Uterus (tissue), 4 donors: ENCODE data around the gene MYBPC2. TPM values are rescaled to one million over a fixed set of nuclear protein-coding genes. Genes with fewer than 3 reads are reported as not detected.
"Not testable (repeated sequence)": the region's sequence is repeated elsewhere in the genome, so short reads cannot be mapped to it uniquely, and the experiment has no call there.

Experiments used
- DNase-seq, 2 donors: peaks; one replicate each; pipeline ENCODE4 v3.0.0-alpha.2; 2019 to 2020
- H3K27ac ChIP-seq, 2 donors: fragments of 200-600 bp; sonication (generic); 1 replicate in 1 of 2; 2 replicates in 1 of 2; pipeline ENCODE4 v1.5.1; 2016 to 2018
- H3K27me3 ChIP-seq, 2 donors: fragments of 200-600 bp; sonication (generic); one replicate each; pipeline ENCODE4 v1.5.1; 2018 to 2019; ENCODE audit warnings: control low read depth in 1 of 2
- H3K36me3 ChIP-seq, 2 donors: fragments of 200-600 bp; sonication (generic); one replicate each; pipeline ENCODE4 v1.5.1; 2019; ENCODE audit warnings: control low read depth in 1 of 2
- H3K4me1 ChIP-seq, 2 donors: fragments of 200-600 bp; sonication (generic); one replicate each; pipeline ENCODE4 v1.5.1; 2018 to 2019; ENCODE audit warnings: control low read depth in 1 of 2
- H3K4me3 ChIP-seq, 2 donors: fragments of 200-600 bp; sonication (generic); 1 replicate in 1 of 2; 2 replicates in 1 of 2; pipeline ENCODE4 v1.5.1; 2018 to 2019; ENCODE audit warnings: mild to moderate bottlenecking in 1 of 2
- H3K9me3 ChIP-seq, 2 donors: fragments of 200-600 bp; sonication (generic); one replicate each; pipeline ENCODE4 v1.5.1; 2019; ENCODE audit warnings: control low read depth in 1 of 2
- CTCF ChIP-seq, 4 experiments: fragments of 200-600 bp in 2 of 4; fragments of 450-650 bp in 2 of 4; sonication (generic) in 2 of 4; IDR thresholded peaks; one replicate each; pipeline ENCODE4 v1.5.1; 2016 to 2019; ENCODE audit warnings: antibody characterized with exemption in 4 of 4, mild to moderate bottlenecking in 2 of 4, moderate library complexity in 1 of 4
- POLR2A ChIP-seq, 2 donors: fragments of 450-650 bp; IDR thresholded peaks; one replicate each; pipeline ENCODE4 v1.6.1; 2016; ENCODE audit warnings: antibody characterized with exemption in 2 of 2, mild to moderate bottlenecking in 1 of 2, moderate library complexity in 1 of 2
- intact Hi-C: fragments of 100-400 bp; cut with DNase I; formaldehyde crosslinking; loops from one replicate; pipeline ENCODE4 v1.15.1; 2023; ENCODE audit warnings: low total_unique reads
- total RNA-seq, 4 donors: library from RNA; depleted of rRNA in 3 of 4; stranded (reverse); fragments of >200 nt in 3 of 4; gene quantifications; one replicate each; pipeline versions ENCODE4 v1.1.0 to v1.2.4, GENCODE V29; 2014 to 2023
- donor health status: DM: yes; HTN: yes; CAD: no.

The MYBPC2 gene
- total RNA-seq, 4 donors from 2014 or later, result 0.24 to 0.28 TPM; not detected in 2

- H3K36me3 ChIP-seq, result no peaks in the 10 kb centered on the region
- no peak overlapping the region for H3K4me3 ChIP-seq
- DNase-seq, result no peak
- intact Hi-C loops, result no loop called here
- H3K27ac ChIP-seq, result no peak overlapping the region
- no peaks in the 10 kb centered on the region for H3K27me3 ChIP-seq
- no peaks in the 10 kb centered on the region for H3K9me3 ChIP-seq
- no peaks in the 10 kb centered on the region for H3K4me1 ChIP-seq
- TF ChIP-seq POLR2A (IDR thresholded peaks at IDR 0.05) (no peak), CTCF (IDR thresholded peaks at IDR 0.05) (no peak)
Observed at GRCh38 chr19:50465000-50465399, 32.3 kb downstream of the MYBPC2 start.

- no peak overlapping the region for H3K4me3 ChIP-seq
- no peaks in the 10 kb centered on the region for H3K4me1 ChIP-seq
- H3K36me3 ChIP-seq, result no peaks in the 10 kb centered on the region
- TF ChIP-seq POLR2A (IDR thresholded peaks at IDR 0.05), result no peak
- TF ChIP-seq CTCF (IDR thresholded peaks at IDR 0.05), result no peak
- DNase-seq, result no peak
- no peak overlapping the region for H3K27ac ChIP-seq
- intact Hi-C loops, result no loop called here
- no peaks in the 10 kb centered on the region for H3K9me3 ChIP-seq
- no peaks in the 10 kb centered on the region for H3K27me3 ChIP-seq
Observed at GRCh38 chr19:50465986-50466705, 33.5 kb downstream of the MYBPC2 start.

- Histone ChIP-seq H3K4me1 (no peaks in the 10 kb centered on the region), H3K27me3 (no peaks in the 10 kb centered on the region)
- no peak for TF ChIP-seq POLR2A (IDR thresholded peaks at IDR 0.05)
- TF ChIP-seq CTCF (IDR thresholded peaks at IDR 0.05), result no peak
Observed at GRCh38 chr19:50466706-50467039, 34.0 kb downstream of the MYBPC2 start.

GRCh38 chr19:50467566-50467965 is 34.9 kb downstream of the MYBPC2 start:
- H3K27ac ChIP-seq, result no peak overlapping the region
- H3K4me1 ChIP-seq, result no peaks in the 10 kb centered on the region
- no peak for DNase-seq
- intact Hi-C loops, result no loop called here
- no peak overlapping the region for H3K4me3 ChIP-seq
- H3K36me3 ChIP-seq, result no peaks in the 10 kb centered on the region
- no peaks in the 10 kb centered on the region for H3K27me3 ChIP-seq
- no peak for TF ChIP-seq POLR2A (IDR thresholded peaks at IDR 0.05)
- TF ChIP-seq CTCF (IDR thresholded peaks at IDR 0.05), result no peak
- no peaks in the 10 kb centered on the region for H3K9me3 ChIP-seq

More at GRCh38 chr19:50466706-50467039, 34.0 kb downstream of the MYBPC2 start:
- no peak overlapping the region for H3K4me3 ChIP-seq
- no peak for DNase-seq
- H3K36me3 ChIP-seq, result no peaks in the 10 kb centered on the region
- intact Hi-C loops, result no loop called here
- H3K9me3 ChIP-seq, result no peaks in the 10 kb centered on the region
- no peak overlapping the region for H3K27ac ChIP-seq

GRCh38 chr19:50468818-50469217 is 36.1 kb downstream of the MYBPC2 start:
- H3K36me3 ChIP-seq, result no peaks in the 10 kb centered on the region
- TF ChIP-seq POLR2A (IDR thresholded peaks at IDR 0.05), result no peak
- no peak for TF ChIP-seq CTCF (IDR thresholded peaks at IDR 0.05)
- intact Hi-C loops, result no loop called here

GRCh38 chr19:50473336-50473735 is 40.6 kb downstream of the MYBPC2 start:
- H3K27me3 ChIP-seq, H3K9me3 ChIP-seq, intact Hi-C loops, H3K27ac ChIP-seq, H3K36me3 ChIP-seq, DNase-seq, H3K4me3 ChIP-seq: not testable (repeated sequence)
- peaks cover 0 to 10% of the 10 kb centered on the region in 2 donors for H3K4me1 ChIP-seq

More at GRCh38 chr19:50468818-50469217, 36.1 kb downstream of the MYBPC2 start:
- no peak overlapping the region for H3K4me3 ChIP-seq
- H3K27me3 ChIP-seq, result no peaks in the 10 kb centered on the region
- no peaks in the 10 kb centered on the region for H3K4me1 ChIP-seq
- no peaks in the 10 kb centered on the region for H3K9me3 ChIP-seq
- DNase-seq, result no peak
- H3K27ac ChIP-seq, result no peak overlapping the region
